Activated naive CD8-positive, alpha-beta T cell (primary cell): ENCODE results near the gene FUT8.
"Not testable (repeated sequence)": the region's sequence is repeated elsewhere in the genome, so short reads cannot be mapped to it uniquely, and the experiment has no call there.

Experiments used
- H3K27ac Mint-ChIP-seq: one replicate; pipeline ENCODE4 v1.8.0; 2021; ENCODE audit warnings: mixed read lengths
- H3K27me3 Mint-ChIP-seq: one replicate; pipeline ENCODE4 v1.8.0; 2021; ENCODE audit warnings: mixed read lengths
- H3K36me3 Mint-ChIP-seq: one replicate; pipeline ENCODE4 v1.8.0; 2021; ENCODE audit warnings: mixed read lengths
- H3K4me1 Mint-ChIP-seq: one replicate; pipeline ENCODE4 v1.8.0; 2021; ENCODE audit warnings: low read depth, mixed read lengths
- H3K4me3 Mint-ChIP-seq: one replicate; pipeline ENCODE4 v1.8.0; 2021; ENCODE audit warnings: mild to moderate bottlenecking, mixed read lengths
- H3K9me3 Mint-ChIP-seq: one replicate; pipeline ENCODE4 v1.8.0; 2021; ENCODE audit warnings: low read depth, mixed read lengths

FUT8 gene

DNA sequence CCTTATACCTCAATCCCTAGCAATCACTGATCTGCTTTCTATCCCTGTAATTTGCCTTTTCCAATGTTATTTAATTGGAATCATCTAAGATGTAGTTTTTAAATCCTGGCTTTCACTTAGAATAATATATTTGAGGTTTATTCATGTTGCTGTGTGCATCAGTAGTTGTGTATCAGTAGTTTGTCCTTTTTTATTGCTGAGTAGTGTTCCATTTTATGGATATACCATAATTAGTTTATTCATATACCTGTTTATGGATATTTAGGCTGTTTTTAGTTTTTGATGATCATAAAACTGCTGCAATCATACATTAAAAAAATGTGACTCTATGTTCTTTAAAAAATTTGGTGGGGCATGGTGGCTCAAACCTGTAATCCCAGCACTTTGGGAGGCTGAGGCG, 43.7 kb downstream of the FUT8 start:
- no peaks in the 10 kb centered on the region for H3K27me3 Mint-ChIP-seq

GRCh38 chr14:65461730-65462129, 49.2 kb downstream of the FUT8 start:
- peak overlapping the region; percentile 17 for H3K4me3 Mint-ChIP-seq
- H3K27ac Mint-ChIP-seq = peak overlapping the region; percentile 50
- H3K9me3 Mint-ChIP-seq = no peaks in the 10 kb centered on the region
- H3K4me1 Mint-ChIP-seq = peaks cover 56% of the 10 kb centered on the region
- H3K27me3 Mint-ChIP-seq = no peaks in the 10 kb centered on the region
- peaks cover 21% of the 10 kb centered on the region for H3K36me3 Mint-ChIP-seq

More for the DNA sequence above, 43.7 kb downstream of the FUT8 start:
- H3K4me3 Mint-ChIP-seq = no peak overlapping the region
- peaks cover 9% of the 10 kb centered on the region for H3K9me3 Mint-ChIP-seq
- peaks cover 45% of the 10 kb centered on the region for H3K4me1 Mint-ChIP-seq
- peaks cover 40% of the 10 kb centered on the region for H3K36me3 Mint-ChIP-seq
- no peak overlapping the region for H3K27ac Mint-ChIP-seq

GRCh38 chr14:65462411-65462810, 49.9 kb downstream of the FUT8 start:
- no peaks in the 10 kb centered on the region for H3K27me3 Mint-ChIP-seq
- H3K4me1 Mint-ChIP-seq = peaks cover 56% of the 10 kb centered on the region
- H3K9me3 Mint-ChIP-seq = no peaks in the 10 kb centered on the region
- peaks cover 17% of the 10 kb centered on the region for H3K36me3 Mint-ChIP-seq
- H3K27ac Mint-ChIP-seq = peak overlapping the region; percentile 54
- peak overlapping the region; percentile 8 for H3K4me3 Mint-ChIP-seq

GRCh38 chr14:65465584-65465983, 53.1 kb downstream of the FUT8 start:
- H3K4me3 Mint-ChIP-seq = no peak overlapping the region
- no peaks in the 10 kb centered on the region for H3K27me3 Mint-ChIP-seq
- H3K27ac Mint-ChIP-seq = no peak overlapping the region
- H3K9me3 Mint-ChIP-seq = no peaks in the 10 kb centered on the region
- peaks cover 62% of the 10 kb centered on the region for H3K4me1 Mint-ChIP-seq
- H3K36me3 Mint-ChIP-seq = peaks cover 21% of the 10 kb centered on the region

DNA sequence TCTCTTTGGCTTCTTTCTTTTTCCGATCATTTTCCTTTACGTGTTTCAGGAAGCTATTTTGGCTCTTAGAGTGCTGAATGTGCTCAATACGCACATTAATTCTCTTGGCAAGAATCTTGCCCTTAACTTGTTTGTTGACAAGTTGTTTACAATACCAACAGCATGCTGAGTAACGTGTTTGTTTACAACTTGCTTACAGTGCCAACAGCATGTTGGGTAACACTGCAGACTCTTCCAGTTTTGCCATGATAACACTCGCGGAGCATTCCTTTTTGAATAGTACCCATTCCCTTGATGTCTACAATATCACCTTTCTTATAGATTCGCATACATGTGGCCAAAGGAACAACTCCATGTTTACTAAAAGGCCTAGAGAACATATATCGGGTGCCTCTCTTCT, 55.4 kb downstream of the FUT8 start:
- H3K27ac Mint-ChIP-seq, H3K27me3 Mint-ChIP-seq, H3K9me3 Mint-ChIP-seq, H3K4me3 Mint-ChIP-seq: not testable (repeated sequence)
- H3K4me1 Mint-ChIP-seq = peaks cover 55% of the 10 kb centered on the region
- peaks cover 15% of the 10 kb centered on the region for H3K36me3 Mint-ChIP-seq

GRCh38 chr14:65469903-65470302, 57.4 kb downstream of the FUT8 start:
- H3K4me1 Mint-ChIP-seq = peaks cover 48% of the 10 kb centered on the region
- H3K36me3 Mint-ChIP-seq = peaks cover 15% of the 10 kb centered on the region
- H3K9me3 Mint-ChIP-seq = no peaks in the 10 kb centered on the region
- H3K27me3 Mint-ChIP-seq = no peaks in the 10 kb centered on the region
- H3K27ac Mint-ChIP-seq = no peak overlapping the region
- H3K4me3 Mint-ChIP-seq = no peak overlapping the region

GRCh38 chr14:65470404-65470880, 57.9 kb downstream of the FUT8 start:
- no peak overlapping the region for H3K27ac Mint-ChIP-seq
- peaks cover 18% of the 10 kb centered on the region for H3K36me3 Mint-ChIP-seq
- H3K27me3 Mint-ChIP-seq = no peaks in the 10 kb centered on the region
- H3K4me3 Mint-ChIP-seq = no peak overlapping the region
- peaks cover 48% of the 10 kb centered on the region for H3K4me1 Mint-ChIP-seq
- H3K9me3 Mint-ChIP-seq = no peaks in the 10 kb centered on the region

- peaks cover 50% of the 10 kb centered on the region for H3K4me1 Mint-ChIP-seq
- H3K36me3 Mint-ChIP-seq = peaks cover 18% of the 10 kb centered on the region
These were observed 58.7 kb downstream of the FUT8 start for GRCh38 chr14:65471038-65471878.

DNA sequence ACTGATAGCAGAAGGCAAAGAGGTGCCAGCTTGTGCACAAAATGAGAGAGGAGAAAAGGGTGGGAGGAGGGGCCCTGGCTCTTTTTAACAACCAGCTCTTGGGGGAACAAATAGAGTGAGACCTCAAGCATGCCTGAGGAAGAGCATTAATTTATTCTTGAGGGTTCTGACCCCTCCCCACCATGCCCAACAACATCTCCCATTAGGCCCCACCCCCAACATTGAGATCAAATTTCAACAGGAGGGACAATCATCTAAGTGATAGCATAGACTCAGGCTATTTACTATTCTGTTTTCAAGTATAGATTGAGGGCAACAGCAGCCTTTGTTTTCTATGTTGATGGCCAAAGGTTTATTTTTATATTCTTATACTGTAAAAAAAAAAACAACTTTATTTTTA, 59.7 kb downstream of the FUT8 start:
- Mint-ChIP-seq H3K27me3 (no peaks in the 10 kb centered on the region), H3K9me3 (no peaks in the 10 kb centered on the region), H3K4me3 (no peak overlapping the region), H3K27ac (no peak overlapping the region), H3K4me1 (peaks cover 59% of the 10 kb centered on the region), H3K36me3 (peaks cover 18% of the 10 kb centered on the region)

More at GRCh38 chr14:65471038-65471878, 58.7 kb downstream of the FUT8 start:
- Mint-ChIP-seq H3K9me3 (no peaks in the 10 kb centered on the region), H3K27ac (peak overlapping the region; percentile 46), H3K4me3 (no peak overlapping the region), H3K27me3 (no peaks in the 10 kb centered on the region)

DNA sequence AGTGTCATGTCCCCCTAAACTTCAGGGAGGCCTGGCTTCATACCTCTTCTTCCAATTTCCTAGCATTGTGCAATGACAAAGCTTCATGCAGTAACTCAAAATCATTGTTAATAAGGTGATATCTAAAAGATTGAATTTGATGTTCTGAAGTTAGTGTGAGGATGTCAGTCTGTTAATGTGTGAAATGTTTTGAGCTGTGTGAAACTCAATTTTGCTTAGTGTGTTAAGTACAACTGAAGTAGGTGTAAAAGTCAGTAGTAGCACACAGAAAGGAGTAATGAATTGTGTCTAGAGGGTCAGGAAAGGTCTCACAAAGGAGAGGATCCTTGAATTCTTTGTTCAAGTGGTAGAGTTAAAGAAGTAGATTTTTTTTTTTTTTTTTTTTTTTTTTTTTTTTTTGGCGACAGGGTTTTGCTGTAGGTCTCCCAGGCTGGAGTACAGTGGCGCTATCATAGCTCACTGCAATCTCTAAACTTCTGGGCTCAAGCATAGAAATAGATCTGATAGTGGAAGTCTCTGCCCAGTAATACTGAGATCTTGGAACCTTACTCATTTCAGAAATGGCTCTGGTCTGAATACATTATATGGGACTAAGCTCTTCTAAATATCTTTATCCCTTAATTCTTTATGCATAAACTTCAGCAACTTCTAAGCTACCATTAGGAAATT, 63.9 kb downstream of the FUT8 start:
- Mint-ChIP-seq H3K36me3 (peaks cover 15% of the 10 kb centered on the region), H3K27ac (peak overlapping the region; percentile 13), H3K4me1 (peaks cover 74% of the 10 kb centered on the region), H3K4me3 (no peak overlapping the region), H3K9me3 (no peaks in the 10 kb centered on the region), H3K27me3 (no peaks in the 10 kb centered on the region)

DNA sequence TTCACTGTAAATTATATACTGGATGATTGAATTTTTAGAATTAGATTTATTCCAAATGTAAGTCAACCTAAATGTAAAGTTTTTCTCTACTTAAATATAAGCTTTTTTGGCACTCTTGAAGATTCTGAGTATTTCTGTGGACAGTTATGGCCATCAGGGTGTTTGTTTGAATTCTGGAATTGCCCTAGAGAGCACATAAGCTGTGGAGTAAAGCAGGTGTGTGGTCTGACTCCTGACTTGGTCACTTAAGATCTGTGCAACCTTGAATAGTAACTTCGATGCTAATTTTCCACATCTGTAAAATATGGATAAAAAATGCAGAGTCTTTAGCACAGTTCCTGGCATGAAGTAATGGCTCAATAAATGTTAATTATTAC, 64.4 kb downstream of the FUT8 start:
- Mint-ChIP-seq H3K27ac (no peak overlapping the region), H3K4me3 (no peak overlapping the region), H3K4me1 (peaks cover 74% of the 10 kb centered on the region), H3K27me3 (no peaks in the 10 kb centered on the region), H3K9me3 (no peaks in the 10 kb centered on the region), H3K36me3 (peaks cover 19% of the 10 kb centered on the region)

GRCh38 chr14:65478017-65478416, 65.5 kb downstream of the FUT8 start:
- Mint-ChIP-seq H3K27me3 (no peaks in the 10 kb centered on the region), H3K9me3 (no peaks in the 10 kb centered on the region), H3K4me1 (peaks cover 79% of the 10 kb centered on the region), H3K4me3 (no peak overlapping the region), H3K36me3 (peaks cover 20% of the 10 kb centered on the region), H3K27ac (peak overlapping the region; percentile 30)

GRCh38 chr14:65478596-65478995, 66.1 kb downstream of the FUT8 start:
- Mint-ChIP-seq H3K4me1 (peaks cover 81% of the 10 kb centered on the region), H3K27me3 (no peaks in the 10 kb centered on the region), H3K27ac (peak overlapping the region; percentile 0), H3K36me3 (peaks cover 20% of the 10 kb centered on the region), H3K4me3 (peak overlapping the region; percentile 36), H3K9me3 (no peaks in the 10 kb centered on the region)

DNA sequence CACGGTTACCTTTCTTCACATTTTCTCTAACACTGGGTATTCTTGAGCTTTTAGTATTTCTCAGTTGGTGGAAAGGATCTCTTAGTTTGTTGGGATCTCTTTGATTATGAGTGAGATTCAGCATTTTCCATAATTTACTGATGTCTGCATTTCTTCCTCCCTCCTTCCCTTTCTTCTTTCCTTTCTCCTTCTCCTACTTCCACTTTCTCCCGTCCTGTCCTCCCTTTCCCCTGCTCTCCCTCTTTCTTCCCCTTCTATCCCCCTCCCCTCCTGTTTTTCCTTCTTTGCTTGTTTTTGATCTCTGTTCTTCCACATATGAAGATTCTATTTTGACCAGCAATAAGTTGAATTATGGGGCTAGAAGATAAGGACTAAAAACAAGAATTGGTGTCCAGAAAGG, 66.9 kb downstream of the FUT8 start:
- peaks cover 23% of the 10 kb centered on the region for H3K36me3 Mint-ChIP-seq
- H3K27me3 Mint-ChIP-seq = no peaks in the 10 kb centered on the region
- no peak overlapping the region for H3K4me3 Mint-ChIP-seq
- H3K4me1 Mint-ChIP-seq = peaks cover 83% of the 10 kb centered on the region
- no peak overlapping the region for H3K27ac Mint-ChIP-seq
- no peaks in the 10 kb centered on the region for H3K9me3 Mint-ChIP-seq

GRCh38 chr14:65482757-65483438, 70.4 kb downstream of the FUT8 start:
- no peaks in the 10 kb centered on the region for H3K9me3 Mint-ChIP-seq
- H3K36me3 Mint-ChIP-seq = peaks cover 28% of the 10 kb centered on the region
- H3K4me1 Mint-ChIP-seq = peaks cover 76% of the 10 kb centered on the region
- no peak overlapping the region for H3K27ac Mint-ChIP-seq
- no peak overlapping the region for H3K4me3 Mint-ChIP-seq
- no peaks in the 10 kb centered on the region for H3K27me3 Mint-ChIP-seq
